OCI-LY1 (cell line): Measurements from ENCODE around the gene SLC40A1.

ENCODE experiments used
- EZH2 ChIP-seq: fragments of 200-600 bp; sonication (generic), shearing (Covaris generic); IDR thresholded peaks from 2 replicates; pipeline ENCODE4 v1.8.0; 2017; ENCODE audit warnings: borderline replicate concordance, mixed run types, mild to moderate bottlenecking, antibody characterized with exemption, low read length, moderate library complexity, mixed read lengths
- TF ChIP-seq, protein P1 (sequence below): fragments of 200-600 bp; sonication (generic), shearing (Covaris generic); IDR thresholded peaks from 2 replicates; pipeline ENCODE4 v1.5.1; 2017; ENCODE audit warnings: mild to moderate bottlenecking, antibody characterized with exemption, low read length, moderate library complexity, mixed read lengths

- TF ChIP-seq, protein P1, sequence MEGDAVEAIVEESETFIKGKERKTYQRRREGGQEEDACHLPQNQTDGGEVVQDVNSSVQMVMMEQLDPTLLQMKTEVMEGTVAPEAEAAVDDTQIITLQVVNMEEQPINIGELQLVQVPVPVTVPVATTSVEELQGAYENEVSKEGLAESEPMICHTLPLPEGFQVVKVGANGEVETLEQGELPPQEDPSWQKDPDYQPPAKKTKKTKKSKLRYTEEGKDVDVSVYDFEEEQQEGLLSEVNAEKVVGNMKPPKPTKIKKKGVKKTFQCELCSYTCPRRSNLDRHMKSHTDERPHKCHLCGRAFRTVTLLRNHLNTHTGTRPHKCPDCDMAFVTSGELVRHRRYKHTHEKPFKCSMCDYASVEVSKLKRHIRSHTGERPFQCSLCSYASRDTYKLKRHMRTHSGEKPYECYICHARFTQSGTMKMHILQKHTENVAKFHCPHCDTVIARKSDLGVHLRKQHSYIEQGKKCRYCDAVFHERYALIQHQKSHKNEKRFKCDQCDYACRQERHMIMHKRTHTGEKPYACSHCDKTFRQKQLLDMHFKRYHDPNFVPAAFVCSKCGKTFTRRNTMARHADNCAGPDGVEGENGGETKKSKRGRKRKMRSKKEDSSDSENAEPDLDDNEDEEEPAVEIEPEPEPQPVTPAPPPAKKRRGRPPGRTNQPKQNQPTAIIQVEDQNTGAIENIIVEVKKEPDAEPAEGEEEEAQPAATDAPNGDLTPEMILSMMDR: no peak
- no peak for TF ChIP-seq EZH2
These were observed 32.6 kb upstream of the SLC40A1 start for GRCh38 chr2:189613077-189613636.
